Measurements from ENCODE around the gene C6orf89. TPM values are rescaled to one million over a fixed set of nuclear protein-coding genes. Genes with fewer than 3 reads are reported as not detected.

Gene C6orf89
- total RNA-seq, 2 experiments from 2014 or later, result 24.7 to 29.8 TPM

- POLR2A ChIA-PET, result interaction anchor here (0.9 to 1.0 kb wide), 2 partner anchors 10 to 50 kb away, joined by 3 to 4 read pairs; partner anchors contain the start of gene PPIL1
- Mint-ChIP-seq H3K27me3 (no peaks in the 10 kb centered on the region), H3K4me1 (ENCODE audit: low read depth) (peaks cover 15% of the 10 kb centered on the region), H3K4me3 (no peak overlapping the region), H3K9me3 (no peaks in the 10 kb centered on the region), H3K27ac (peak overlapping the region; percentile 41), H3K36me3 (ENCODE audit: low read depth) (peaks cover 10% of the 10 kb centered on the region)
- peak; percentile 29 for ATAC-seq
- CTCF ChIA-PET, result interaction anchor here (1.1 to 2.0 kb wide), 2 partner anchors 38 to 94 kb away, joined by 3 to 6 read pairs; partner anchors contain the start of gene C6orf89
- intact Hi-C loops (cut with micrococcal nuclease), result no loop called here
- no peak for TF ChIP-seq CTCF (IDR thresholded peaks at IDR 0.05)
- DNase-seq, result peak; percentile 7
Observed at GRCh38 chr6:36924131-36924530, 38.4 kb downstream of the C6orf89 start.

GRCh38 chr6:36924778-36925374 lies 39.1 kb downstream of the C6orf89 start:
- H3K36me3 Mint-ChIP-seq (ENCODE audit: low read depth), result peaks cover 10% of the 10 kb centered on the region
- intact Hi-C loops (cut with micrococcal nuclease), result no loop called here
- TF ChIP-seq CTCF (IDR thresholded peaks at IDR 0.05), result no peak
- DNase-seq (no peak), ATAC-seq (no peak)
- no peaks in the 10 kb centered on the region for H3K9me3 Mint-ChIP-seq
- no peaks in the 10 kb centered on the region for H3K27me3 Mint-ChIP-seq
- POLR2A ChIA-PET, result interaction anchor here (0.7 to 1.0 kb wide), 3 partner anchors 11 to 51 kb away, joined by 3 to 4 read pairs (median 3); partner anchors contain the start of gene PPIL1
- CTCF ChIA-PET, result interaction anchor here (1.1 to 2.0 kb wide), 4 partner anchors 9 to 93 kb away, joined by 3 to 7 read pairs (median 6); partner anchors contain the start of gene C6orf89
- no peak overlapping the region for H3K4me3 Mint-ChIP-seq
- H3K27ac Mint-ChIP-seq, result no peak overlapping the region
- peaks cover 15% of the 10 kb centered on the region for H3K4me1 Mint-ChIP-seq (ENCODE audit: low read depth)

DNA sequence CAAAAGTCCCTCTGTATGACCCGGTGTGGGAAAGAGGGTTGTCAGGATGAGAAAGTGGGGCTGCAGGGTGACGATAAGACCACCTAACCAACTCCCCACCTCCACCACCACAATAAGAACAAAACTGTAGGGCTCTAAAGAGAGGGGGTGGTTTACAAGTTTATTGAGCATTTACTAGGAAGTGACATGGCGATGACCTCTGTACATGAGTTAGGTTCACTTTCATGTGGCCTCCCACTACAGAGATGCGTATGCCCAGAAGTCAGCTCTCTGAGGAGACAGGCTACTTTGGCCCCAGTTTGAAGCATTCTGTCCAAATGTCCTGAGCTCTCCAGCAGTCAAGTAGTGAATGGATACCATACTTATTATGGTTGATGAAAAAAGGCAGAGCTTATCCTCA lies 40.1 kb downstream of the C6orf89 start:
- H3K36me3 Mint-ChIP-seq (ENCODE audit: low read depth), result peaks cover 8% of the 10 kb centered on the region
- H3K4me1 Mint-ChIP-seq (ENCODE audit: low read depth), result peaks cover 15% of the 10 kb centered on the region

GRCh38 chr6:36926708-36927513 lies 41.2 kb downstream of the C6orf89 start:
- Mint-ChIP-seq H3K27ac (no peak overlapping the region), H3K9me3 (no peaks in the 10 kb centered on the region), H3K27me3 (no peaks in the 10 kb centered on the region), H3K4me1 (ENCODE audit: low read depth) (peaks cover 15% of the 10 kb centered on the region), H3K4me3 (no peak overlapping the region), H3K36me3 (ENCODE audit: low read depth) (peaks cover 7% of the 10 kb centered on the region)
- CTCF ChIA-PET, result interaction anchor here (1.6 to 1.9 kb wide), 3 partner anchors 11 to 91 kb away, joined by 5 to 7 read pairs (median 6); no protein-coding TSS in a partner anchor
- no peak for TF ChIP-seq CTCF (IDR thresholded peaks at IDR 0.05)
- POLR2A ChIA-PET, result interaction anchor here (0.8 to 1.7 kb wide), 3 partner anchors 13 to 59 kb away, joined by 3 to 5 read pairs (median 4); partner anchors contain the start of gene MTCH1
- ATAC-seq (no peak), DNase-seq (no peak)
- intact Hi-C loops (cut with micrococcal nuclease), result no loop called here

More for the DNA sequence above, 40.1 kb downstream of the C6orf89 start:
- Mint-ChIP-seq H3K4me3 (no peak overlapping the region), H3K27me3 (no peaks in the 10 kb centered on the region), H3K27ac (peak overlapping the region; percentile 44), H3K9me3 (no peaks in the 10 kb centered on the region)
- ATAC-seq, result peak; percentile 84
- TF ChIP-seq CTCF (IDR thresholded peaks at IDR 0.05), result no peak
- ChIA-PET POLR2A (interaction anchor here (0.7 to 1.6 kb wide), 2 partner anchors 12 to 37 kb away, joined by 3 to 5 read pairs; no protein-coding TSS in a partner anchor), CTCF (interaction anchor here (0.6 to 2.0 kb wide), 5 partner anchors 10 to 494 kb away, joined by 3 to 7 read pairs (median 6); partner anchors contain the start of gene C6orf89)
- peak; percentile 38 for DNase-seq
- intact Hi-C loops (cut with micrococcal nuclease), result no loop called here

Measured in activated CD8-positive, alpha-beta T cell treated with anti-CD3 and anti-CD28 coated beads for 36 hours (primary cell).